Globus pallidus (tissue), 1 donor: ENCODE data around the gene LAG3.

ENCODE experiments used
- DNase-seq: peaks from one replicate; pipeline ENCODE4 v3.0.0-alpha.2; 2015; ENCODE audit warnings: low spot score

Gene LAG3

DNA sequence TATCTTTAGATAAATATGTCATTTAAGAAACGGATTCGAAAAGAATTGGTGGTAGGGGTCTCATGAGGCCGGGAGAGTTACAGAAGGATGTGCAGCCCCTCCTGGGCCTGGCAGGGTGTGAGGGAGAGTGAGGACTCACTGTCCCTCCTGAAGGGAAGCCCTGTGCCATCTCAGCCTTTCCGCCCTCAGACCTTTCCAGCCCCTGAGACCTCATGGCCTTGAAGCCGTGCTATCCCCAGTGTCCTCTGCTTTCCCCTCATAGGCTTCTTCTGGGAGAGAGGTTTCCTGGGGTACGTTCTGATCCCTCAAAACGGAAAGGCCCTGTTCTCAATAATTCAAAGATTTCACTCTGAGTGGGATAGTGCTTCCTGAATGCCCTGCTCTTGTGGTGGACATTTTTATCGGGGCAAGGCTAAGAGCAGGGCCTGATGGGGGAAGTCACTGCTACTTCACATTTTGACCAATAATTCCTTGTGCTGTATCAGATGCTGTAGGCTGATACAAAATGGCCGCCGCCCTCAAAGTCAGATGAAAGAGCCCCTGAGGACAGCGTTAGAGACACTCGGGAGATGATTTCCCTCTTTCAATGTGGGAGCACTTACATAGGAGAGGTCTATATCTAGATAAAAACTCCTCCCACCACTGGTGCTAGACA, 18.3 kb downstream of the LAG3 start:
- DNase-seq = no peak

DNA sequence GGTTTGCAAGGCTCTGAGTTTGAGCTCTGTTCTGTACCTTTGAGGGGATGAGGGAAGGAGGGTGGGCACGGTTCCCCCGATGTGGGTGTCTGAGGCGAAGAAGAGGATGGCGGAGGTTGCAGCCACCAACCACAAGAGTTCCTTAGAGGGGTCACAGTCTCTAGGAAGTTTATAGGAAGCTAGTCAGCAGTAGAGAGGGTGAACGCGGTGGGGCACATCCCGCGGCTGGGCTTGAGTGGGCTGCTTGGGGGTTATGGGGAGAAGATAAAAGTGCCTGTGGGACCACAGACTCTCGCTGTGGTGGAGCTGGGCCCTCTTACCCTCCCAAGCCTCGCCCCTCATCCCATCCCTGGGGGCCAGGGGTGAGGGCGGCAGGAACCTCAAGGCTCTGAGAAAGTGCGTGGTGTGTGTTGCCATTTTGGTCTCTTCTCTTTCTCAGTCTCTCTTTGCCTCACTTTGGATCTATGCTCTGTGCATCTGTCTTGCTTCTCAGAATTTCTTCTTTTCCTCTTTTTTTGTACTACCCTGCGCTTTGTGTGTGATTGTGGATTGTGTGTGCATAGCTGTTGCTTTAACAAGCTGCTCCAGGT, 19.7 kb downstream of the LAG3 start:
- no peak for DNase-seq

DNA sequence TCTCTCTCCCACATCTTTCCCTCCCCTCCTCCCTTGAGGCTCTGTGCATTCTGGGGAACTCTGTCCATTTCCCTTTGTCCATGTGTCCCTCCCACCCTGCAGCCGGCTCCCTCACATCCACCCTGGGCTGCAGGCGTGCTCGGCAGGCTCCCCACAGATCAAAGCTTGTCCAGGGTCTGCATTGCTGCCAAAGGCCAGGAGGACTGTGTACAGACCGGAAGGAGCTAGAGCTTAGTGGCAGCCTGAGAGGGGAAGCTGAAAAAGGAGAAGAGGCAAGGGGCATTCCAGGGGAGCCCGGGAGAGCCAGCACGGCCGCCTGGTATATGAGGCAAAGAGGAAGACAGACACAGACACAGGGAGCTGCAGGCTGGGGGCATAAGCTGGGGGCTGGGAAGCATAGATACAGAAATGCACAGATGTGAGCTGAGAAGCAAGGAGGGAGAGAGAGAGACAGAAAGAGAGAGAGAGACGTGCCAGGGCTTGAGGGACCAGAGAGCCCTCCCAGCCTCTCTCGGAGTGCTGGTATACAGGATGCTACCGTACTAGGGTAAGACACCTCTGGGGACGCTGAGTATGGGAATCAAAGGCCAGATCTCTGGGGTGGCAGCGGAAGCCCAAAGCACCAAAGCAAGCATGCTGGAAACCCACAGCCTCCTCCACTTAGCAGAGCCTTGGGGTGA, 20.3 kb downstream of the LAG3 start:
- DNase-seq = peak; percentile 48

DNA sequence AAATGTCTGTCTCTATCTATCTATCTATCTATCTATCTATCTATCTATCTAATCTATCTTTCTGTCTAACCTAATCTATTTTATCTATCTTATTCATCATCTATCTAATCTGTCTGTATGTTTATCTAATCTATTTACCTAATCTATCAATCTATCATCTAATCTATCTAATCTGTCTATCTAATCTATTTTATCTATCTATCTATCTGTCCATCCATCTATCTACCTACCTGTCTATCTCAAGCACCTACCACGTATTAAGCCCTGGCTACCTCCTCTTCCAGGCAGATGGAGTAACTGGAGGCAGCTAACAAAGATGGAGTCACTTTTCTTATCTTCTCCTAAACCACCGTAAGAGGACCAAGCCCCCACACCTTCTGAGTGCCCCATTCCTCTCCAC, 22.8 kb downstream of the LAG3 start:
- DNase-seq = no peak

DNA sequence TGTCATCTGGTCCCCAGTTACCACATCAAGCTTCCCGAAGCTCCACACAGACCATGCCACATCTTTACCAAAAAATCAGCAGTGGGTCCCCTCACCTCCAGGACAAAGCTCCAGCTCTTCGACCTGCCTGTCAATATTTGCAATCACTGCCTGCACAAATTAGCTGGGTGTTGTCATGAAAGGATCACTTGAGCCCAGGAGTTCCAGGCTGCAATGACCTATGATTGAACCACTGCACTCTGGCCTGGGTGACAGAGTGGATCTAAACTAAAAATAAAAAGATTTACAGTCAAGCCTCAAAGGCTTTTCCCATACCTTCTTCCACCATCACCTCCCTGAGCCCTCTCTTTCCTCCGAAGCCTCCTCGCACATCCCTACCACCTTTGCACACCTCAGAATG, 24.3 kb downstream of the LAG3 start:
- no peak for DNase-seq

DNA sequence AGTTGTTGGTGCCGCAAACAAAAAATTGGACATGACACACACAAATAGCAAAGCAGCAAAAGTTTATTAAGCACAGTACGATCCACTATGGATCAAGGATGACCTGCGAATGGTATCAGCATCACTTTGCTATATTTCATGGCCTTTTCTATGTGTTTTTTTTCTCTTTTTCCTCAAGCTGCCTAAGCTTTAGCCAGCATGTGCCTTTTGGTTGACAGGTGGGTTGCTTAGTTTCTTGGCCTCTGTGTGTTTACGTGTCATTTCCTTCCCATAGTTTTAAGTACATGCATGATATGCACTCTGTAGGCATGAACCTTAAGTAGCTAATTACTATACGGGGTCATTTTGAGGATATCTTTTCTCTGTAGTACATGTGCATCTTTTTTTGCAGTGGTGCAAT, 26.8 kb downstream of the LAG3 start:
- no peak for DNase-seq

DNA sequence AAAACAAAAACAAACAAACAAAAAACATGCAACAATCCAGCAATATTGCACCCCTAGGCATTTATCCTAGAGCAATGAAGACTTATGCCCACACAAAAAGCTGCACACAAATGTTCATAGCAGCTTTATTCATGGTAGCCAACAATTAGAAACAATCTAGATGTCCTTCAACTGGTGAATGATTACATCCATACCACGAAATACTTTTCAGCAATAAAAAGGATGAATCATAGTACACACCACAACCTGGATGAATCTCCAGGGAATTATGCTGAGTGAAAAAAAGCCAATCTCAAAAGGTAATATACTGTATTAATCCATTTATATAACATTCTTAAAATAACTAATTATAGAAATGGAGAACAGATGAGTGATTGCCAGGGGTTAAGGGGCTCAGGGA, 34.9 kb downstream of the LAG3 start:
- DNase-seq = no peak

DNA sequence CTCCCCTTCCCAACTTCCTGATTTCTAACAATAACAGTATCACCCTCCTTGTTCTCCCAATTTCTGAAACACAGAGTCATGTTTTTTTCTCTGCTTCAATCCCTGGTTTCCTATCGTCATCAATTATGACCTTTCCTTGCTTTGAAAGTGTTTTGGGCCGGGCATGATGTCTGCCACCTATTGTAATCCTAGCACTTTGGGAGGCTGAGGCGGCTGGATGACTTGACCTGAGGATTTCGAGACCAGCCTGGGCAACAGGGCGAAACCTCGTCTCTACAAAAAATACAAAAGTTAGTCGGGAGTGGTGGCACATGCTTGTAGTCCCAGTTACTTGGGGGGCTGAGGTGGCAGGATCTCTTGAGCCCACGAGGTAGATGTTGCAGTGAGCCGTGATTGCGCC, 36.7 kb downstream of the LAG3 start:
- no peak for DNase-seq

DNA sequence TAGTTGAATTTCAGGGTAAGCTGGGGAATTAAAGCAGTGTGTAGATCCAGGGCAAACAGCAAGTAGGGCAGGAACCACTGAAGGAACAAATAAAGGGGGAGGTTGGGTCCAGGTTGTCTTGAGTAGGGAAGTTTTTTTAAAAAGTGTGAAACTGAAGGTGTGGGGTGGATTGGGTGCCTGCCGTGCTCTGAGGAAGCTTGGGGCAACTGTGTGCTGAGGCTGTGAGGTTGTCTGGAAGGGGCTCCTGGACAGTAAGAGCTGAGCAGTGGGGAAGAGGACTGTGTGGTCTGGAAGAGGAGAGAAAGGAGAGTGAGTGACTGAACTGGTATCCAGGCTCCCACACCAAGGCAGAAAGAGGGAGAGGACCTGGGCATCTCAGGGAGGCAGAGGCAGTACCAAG, 38.4 kb downstream of the LAG3 start:
- no peak for DNase-seq

DNA sequence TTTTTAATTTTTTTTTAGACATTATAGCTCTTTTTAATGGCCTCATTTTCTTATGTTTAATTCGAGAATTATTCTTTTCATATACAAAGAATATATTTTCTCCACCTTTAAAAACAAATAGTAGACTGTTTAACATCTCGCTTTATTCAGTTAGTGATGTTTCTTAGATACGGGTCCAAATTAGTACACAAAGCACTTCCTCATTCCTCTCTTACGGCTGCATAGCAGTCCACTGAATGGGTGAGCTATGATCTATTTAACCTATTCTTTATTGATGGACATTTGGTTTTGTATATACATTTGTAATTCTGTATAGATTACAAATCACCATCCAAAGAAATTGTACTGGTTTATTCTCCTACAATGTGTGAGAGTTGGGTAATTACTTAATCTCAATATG, 41.0 kb downstream of the LAG3 start:
- no peak for DNase-seq

DNA sequence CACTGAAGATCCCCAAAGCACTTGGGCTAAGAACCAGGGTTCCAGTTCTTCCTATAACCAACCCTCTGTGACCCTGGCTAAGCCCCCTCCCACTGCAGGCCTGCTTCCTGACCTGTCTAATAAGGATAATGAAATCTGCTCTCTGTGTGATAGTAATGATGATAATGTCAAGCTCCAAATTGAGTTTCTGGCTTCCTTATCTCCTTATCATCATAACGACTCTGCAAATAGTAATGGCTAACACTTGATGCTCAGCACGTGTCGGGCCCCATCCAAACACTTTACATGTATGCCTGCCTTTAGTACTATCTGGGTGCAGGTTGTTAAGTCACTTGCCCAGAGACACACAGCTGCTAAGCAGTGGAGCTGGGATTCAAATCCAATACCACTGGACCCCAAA, 44.3 kb downstream of the LAG3 start:
- no peak for DNase-seq

DNA sequence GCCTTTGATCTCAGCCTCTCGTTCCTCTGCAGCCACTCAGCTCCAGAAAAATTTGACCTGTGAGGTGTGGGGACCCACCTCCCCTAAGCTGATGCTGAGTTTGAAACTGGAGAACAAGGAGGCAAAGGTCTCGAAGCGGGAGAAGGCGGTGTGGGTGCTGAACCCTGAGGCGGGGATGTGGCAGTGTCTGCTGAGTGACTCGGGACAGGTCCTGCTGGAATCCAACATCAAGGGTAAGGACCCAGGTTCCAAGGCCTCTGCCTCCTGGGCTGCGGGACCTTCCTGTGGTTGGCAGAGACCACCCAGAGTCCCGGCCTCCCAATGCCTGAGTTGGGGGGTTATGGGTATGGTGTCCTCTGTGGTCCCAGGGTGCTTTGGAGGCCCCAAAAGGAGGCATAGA, 44.8 kb downstream of the LAG3 start:
- DNase-seq = no peak

DNA sequence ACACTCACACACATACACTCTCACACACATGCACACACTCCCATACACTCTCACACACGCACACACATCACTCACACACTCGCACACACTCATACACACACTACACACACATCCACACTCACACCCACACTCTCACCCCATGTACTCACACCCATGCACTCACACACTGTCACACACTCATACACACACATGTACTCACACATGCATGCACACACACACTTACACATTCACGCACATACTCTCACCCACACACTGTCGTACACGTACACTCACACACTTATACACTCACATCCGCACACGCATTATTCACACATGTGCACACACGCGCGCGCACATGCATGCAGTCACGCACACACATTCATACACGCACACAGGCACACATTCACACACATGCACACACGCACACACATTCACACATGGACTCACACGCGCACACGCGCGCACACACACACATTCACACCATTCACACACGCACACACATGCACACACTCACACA, 45.4 kb downstream of the LAG3 start:
- no peak for DNase-seq

DNA sequence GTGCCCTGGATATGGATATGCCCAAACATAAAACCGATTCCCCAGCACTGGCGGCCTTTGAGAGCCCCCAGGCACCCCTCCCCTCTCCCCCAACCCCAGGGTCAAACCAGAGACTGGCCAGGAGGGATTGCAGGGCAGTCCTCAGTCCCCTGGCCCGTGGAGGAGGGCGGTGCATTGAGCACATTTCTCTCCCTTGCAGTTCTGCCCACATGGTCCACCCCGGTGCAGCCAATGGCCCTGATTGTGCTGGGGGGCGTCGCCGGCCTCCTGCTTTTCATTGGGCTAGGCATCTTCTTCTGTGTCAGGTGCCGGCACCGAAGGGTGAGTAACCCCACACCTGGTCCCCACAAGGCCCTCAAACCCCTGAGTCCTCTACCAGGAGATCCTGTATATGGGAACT, 45.9 kb downstream of the LAG3 start:
- DNase-seq = no peak

DNA sequence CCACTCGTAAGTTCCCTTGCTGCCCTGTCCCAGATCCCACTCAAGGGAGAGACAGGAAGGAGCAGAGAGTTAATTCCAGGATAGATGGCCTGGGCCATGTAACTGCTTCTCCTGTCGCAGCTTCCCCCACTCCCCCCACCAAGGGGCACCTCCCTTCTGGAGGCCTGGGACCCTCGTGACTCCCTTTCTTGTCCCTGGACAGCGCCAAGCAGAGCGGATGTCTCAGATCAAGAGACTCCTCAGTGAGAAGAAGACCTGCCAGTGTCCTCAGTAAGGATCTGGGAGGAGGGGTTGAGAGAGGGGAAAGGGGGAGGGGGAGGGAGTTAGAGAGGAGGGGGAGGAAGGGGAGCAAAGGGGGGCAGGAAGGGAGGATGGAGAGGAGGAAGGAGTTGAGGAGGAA, 46.3 kb downstream of the LAG3 start:
- no peak for DNase-seq

DNA sequence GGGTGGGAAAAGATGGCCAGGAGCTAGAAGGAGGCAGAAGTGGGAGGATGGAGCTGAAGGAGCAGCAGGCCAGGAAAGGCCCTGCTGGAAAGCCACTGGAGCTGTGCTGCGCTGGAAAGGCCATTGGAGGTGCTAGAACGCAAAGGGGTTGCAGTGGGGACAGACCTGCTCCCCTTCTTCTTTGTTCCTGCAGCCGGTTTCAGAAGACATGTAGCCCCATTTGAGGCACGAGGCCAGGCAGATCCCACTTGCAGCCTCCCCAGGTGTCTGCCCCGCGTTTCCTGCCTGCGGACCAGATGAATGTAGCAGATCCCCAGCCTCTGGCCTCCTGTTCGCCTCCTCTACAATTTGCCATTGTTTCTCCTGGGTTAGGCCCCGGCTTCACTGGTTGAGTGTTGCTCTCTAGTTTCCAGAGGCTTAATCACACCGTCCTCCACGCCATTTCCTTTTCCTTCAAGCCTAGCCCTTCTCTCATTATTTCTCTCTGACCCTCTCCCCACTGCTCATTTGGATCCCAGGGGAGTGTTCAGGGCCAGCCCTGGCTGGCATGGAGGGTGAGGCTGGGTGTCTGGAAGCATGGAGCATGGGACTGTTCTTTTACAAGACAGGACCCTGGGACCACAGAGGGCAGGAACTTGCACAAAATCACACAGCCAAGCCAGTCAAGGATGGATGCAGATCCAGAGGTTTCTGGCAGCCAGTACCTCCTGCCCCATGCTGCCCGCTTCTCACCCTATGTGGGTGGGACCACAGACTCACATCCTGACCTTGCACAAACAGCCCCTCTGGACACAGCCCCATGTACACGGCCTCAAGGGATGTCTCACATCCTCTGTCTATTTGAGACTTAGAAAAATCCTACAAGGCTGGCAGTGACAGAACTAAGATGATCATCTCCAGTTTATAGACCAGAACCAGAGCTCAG, 47.0 kb downstream of the LAG3 start:
- DNase-seq = no peak

DNA sequence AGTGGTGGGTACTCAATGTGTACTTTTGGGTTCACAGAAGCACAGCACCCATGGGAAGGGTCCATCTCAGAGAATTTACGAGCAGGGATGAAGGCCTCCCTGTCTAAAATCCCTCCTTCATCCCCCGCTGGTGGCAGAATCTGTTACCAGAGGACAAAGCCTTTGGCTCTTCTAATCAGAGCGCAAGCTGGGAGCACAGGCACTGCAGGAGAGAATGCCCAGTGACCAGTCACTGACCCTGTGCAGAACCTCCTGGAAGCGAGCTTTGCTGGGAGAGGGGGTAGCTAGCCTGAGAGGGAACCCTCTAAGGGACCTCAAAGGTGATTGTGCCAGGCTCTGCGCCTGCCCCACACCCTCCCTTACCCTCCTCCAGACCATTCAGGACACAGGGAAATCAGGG, 47.8 kb downstream of the LAG3 start:
- DNase-seq = no peak

DNA sequence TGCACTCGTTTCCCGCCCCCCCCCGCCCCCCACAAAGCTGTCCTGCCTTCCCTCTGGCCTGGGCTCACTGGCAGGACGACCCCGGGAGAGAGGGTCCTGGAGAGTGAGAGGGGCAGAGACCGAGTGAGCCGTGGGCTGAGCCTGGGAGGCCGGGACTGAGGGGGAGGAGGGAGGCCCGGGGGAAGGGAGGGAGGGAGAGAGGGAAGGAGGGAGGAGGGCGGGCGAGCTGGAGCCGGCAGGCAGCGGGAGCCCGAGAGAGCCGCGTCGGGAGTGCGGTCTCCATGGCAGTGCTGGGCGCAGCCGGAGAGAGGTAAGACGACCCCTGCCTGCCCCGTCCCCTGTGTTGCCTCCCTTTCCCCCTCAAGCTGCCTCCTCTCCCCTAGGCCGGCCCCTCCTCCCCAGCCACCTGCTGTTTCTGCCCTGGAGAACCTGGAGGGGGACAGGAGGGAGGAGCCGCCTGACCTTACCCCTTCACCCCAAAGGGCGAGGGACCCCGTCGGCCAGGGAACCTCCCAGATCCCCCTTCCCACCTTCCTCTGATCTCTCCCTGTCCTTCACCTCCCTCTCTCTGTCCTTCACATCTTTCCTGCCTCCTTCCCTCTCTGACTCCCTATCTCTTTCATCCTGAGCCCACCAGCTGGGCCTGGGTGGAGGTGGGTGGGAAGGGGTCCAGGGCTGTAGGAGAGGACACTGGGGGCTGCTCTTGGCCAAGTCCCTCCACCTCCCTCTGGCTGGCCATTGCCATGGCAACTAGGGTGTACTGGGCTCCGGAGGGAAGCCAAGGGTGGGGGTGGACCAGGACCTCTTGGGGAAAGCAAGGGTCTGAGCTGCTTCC, 49.5 kb downstream of the LAG3 start, which contains the start of gene GPR162:
Gene GPR162, plus strand, starts transcription at position 231 of the 835 bp plus-strand sequence. CDS start 2,078 bp downstream, outside the sequence.
- no peak for DNase-seq

DNA sequence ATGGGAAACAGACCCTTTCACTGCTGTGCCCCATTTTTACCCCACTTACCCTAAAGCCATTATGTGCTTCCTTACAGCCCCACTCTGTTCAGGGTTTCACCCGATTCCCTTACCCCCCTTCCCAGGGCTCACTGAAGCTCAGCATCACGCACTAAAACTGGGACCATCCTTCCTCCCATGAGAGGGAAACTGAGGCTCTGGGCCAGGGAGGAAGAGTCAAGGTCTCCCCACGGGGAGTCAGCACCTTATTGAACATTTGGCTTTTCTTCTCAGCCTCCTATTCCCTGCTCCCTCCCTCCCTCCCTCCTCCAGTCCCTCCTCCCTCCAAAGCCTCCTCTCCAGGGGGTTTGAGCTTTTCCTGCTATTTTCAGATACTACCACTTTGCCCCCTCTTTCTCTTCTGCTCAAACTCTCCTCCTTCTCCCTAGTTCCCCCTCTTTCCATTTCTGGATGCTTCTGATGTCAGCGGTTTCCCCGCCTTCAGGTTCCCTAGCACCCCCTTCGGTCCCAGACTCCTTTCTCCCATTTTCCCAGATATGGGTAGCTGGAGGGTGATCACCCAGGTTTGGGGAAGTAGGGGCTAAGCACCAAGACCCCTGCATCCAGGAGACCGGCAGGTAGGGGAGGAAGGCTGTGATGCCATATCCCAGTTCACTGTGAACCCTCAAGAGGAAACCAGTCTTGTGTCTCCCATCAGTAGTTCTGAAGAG, 50.3 kb downstream of the LAG3 start:
- DNase-seq = no peak

DNA sequence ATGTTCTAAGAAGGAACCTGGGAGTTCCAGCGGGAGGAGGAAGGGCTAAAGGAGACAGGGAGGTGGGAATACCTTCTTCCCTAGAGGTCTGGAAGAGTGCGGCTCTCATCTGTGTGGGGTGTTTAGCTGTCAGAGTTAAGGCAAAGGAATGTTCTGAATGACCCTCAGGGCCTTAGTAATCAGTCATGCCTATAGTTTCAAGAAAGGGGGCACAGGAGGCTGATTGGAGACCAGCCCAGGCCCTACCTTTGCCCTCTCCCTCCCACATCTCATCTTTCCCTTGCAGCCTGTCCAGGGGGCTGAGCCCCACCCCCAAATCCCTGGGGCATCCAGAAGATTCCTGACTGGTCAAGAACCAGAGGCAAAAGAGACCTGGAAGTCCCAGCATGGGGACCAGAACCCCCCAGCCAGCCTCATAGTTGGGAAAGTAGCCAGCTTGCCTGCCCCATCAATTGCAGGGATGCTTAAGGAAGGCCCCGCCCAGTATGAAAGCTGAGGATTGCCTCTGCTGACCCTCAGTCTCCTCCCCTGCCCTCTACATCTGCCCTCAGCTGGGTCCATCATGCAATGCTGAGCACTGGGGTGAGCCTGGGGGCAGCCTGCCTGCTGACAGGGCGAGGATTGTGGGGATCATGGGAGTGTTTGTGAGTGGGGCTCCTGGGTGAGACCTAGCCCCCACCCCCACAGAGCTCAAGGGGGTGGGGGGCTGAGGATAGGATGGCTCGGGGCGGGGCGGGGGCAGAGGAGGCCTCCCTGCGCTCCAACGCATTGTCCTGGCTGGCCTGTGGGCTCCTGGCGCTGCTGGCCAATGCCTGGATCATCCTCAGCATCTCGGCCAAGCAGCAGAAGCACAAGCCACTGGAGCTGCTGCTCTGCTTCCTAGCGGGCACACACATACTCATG, 51.1 kb downstream of the LAG3 start:
- DNase-seq = no peak
